Ishikawa (cell line): ENCODE data around the gene CLASP1.

ENCODE experiments used
- CEBPB ChIP-seq: IDR thresholded peaks from 2 replicates; pipeline ENCODE4 v1.6.1; 2012
- CREB1 ChIP-seq: IDR thresholded peaks from 2 replicates; pipeline ENCODE4 v1.6.1; 2012; ENCODE audit warnings: low read depth
- EGR1 ChIP-seq: IDR thresholded peaks from 2 replicates; pipeline ENCODE4 v1.6.1; 2012
- EP300 ChIP-seq: IDR thresholded peaks from 2 replicates; pipeline ENCODE4 v1.6.1; 2012; ENCODE audit warnings: borderline replicate concordance
- FOXM1 ChIP-seq: IDR thresholded peaks from 2 replicates; pipeline ENCODE4 v1.6.1; 2012; ENCODE audit warnings: low read depth, borderline replicate concordance
- NFIC ChIP-seq: IDR thresholded peaks from 2 replicates; pipeline ENCODE4 v1.6.1; 2012
- RAD21 ChIP-seq: IDR thresholded peaks from 2 replicates; pipeline ENCODE4 v1.6.1; 2012; ENCODE audit warnings: low read depth
- REST ChIP-seq: IDR thresholded peaks from 2 replicates; pipeline ENCODE4 v1.6.1; 2012; ENCODE audit warnings: low read depth, mild to moderate bottlenecking
- TAF1 ChIP-seq: IDR thresholded peaks from 2 replicates; pipeline ENCODE4 v1.6.1; 2012; ENCODE audit warnings: low read depth, mild to moderate bottlenecking
- TCF12 ChIP-seq: IDR thresholded peaks from 2 replicates; pipeline ENCODE4 v1.6.1; 2012; ENCODE audit warnings: low read depth
- TEAD4 ChIP-seq: IDR thresholded peaks from 2 replicates; pipeline ENCODE4 v1.6.1; 2012
- USF1 ChIP-seq: IDR thresholded peaks from 2 replicates; pipeline ENCODE4 v1.6.1; 2012
- YY1 ChIP-seq: IDR thresholded peaks from 2 replicates; pipeline ENCODE4 v1.6.1; 2012; ENCODE audit warnings: low read depth
- ZBTB7A ChIP-seq: IDR thresholded peaks from 2 replicates; pipeline ENCODE4 v1.6.1; 2012; ENCODE audit warnings: low read depth
- TF ChIP-seq, protein P1 (sequence below): IDR thresholded peaks from 2 replicates; pipeline ENCODE4 v1.6.1; 2012

CLASP1 gene

GRCh38 chr2:121367246-121367900, 281.9 kb downstream of the CLASP1 start:
- TF ChIP-seq CEBPB (no peak), TCF12 (no peak), TEAD4 (no peak), NFIC (no peak), TAF1 (no peak), REST (no peak), EP300 (no peak), YY1 (no peak), USF1 (no peak), FOXM1 (no peak)
- TF ChIP-seq, protein P1, sequence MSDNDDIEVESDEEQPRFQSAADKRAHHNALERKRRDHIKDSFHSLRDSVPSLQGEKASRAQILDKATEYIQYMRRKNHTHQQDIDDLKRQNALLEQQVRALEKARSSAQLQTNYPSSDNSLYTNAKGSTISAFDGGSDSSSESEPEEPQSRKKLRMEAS: no peak

DNA sequence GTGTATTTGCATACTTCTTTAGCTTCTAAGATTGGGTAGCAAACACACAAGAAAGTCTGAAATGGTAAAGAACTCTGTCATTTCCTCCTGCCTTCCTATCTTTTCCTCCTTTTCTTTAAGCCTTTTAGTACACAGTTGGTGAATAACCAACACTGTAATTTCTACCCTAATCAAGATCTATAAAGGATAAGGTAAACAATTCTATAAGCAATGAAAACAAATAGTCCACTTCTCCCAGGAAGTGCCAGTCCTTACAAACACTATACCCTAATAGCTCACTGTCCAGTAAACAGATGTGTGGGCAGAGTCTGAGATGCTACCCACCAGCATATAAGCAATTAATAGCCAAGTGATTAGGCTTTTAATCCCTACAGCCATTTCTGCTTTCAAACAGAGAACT, 283.2 kb downstream of the CLASP1 start:
- TF ChIP-seq REST (no peak), CEBPB (no peak), TAF1 (no peak), EGR1 (no peak), YY1 (no peak), NFIC (no peak), FOXM1 (no peak), TEAD4 (no peak), ZBTB7A (no peak), TCF12 (no peak), EP300 (no peak), CREB1 (no peak), RAD21 (no peak), USF1 (no peak)

DNA sequence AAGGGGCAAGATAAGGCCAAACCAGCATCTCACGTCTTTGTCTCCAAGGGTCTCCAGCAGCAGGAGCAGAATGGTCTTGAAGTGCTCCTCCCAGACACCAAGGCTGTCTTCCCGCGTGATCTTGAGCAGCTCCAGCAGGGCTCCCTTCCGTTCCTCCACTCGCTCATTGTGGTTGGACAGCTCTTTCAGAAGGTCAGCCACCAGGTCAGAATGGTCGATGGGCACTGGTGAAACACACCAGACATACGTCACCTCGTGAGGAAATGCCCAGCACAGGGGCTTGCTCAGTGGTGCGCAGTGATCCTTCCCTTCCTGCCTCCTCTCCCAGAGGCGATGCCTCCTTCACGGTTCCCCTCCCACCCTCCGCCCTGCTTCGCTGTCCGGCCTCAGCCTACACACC, 284.2 kb downstream of the CLASP1 start:
- TF ChIP-seq TCF12 (no peak), RAD21 (no peak), REST (no peak), NFIC (no peak), YY1 (no peak), FOXM1 (no peak), USF1 (no peak), ZBTB7A (no peak), EGR1 (no peak), TAF1 (no peak), CREB1 (no peak), EP300 (no peak), TEAD4 (no peak)
- TF ChIP-seq, protein P1: no peak
